ENCODE data around the gene ELOVL5. TPM values are rescaled to one million over a fixed set of nuclear protein-coding genes. Genes with fewer than 3 reads are reported as not detected.
"Not testable (repeated sequence)": the region's sequence is repeated elsewhere in the genome, so short reads cannot be mapped to it uniquely, and the experiment has no call there.

The ELOVL5 gene
- total RNA-seq, 2 experiments from 2014 or later, result 98.1 to 106 TPM

DNA sequence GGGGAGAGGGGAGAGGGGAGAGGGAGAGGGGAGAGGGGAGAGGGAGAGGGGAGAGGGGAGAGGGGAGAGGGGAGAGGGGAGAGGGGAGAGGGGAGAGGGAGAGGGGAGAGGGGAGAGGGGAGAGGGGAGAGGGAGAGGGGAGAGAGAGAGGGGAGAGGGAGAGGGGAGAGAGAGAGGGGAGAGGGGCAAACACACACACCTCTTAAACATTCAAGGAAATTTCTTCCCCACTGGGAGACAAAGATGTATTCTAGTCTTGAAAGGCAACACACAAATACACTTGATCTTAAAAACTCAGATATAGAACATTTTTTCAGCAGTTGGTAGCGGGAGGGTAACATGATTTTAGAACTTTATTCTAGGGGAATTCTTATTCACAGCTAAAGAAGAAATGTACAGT lies 42.5 kb downstream of the ELOVL5 start:
- Mint-ChIP-seq H3K4me1 (peaks cover 84% of the 10 kb centered on the region), H3K36me3 (ENCODE audit: low read depth) (peaks cover 16% of the 10 kb centered on the region), H3K27ac (peak overlapping the region; percentile 79)
- H3K27me3 Mint-ChIP-seq; H3K9me3 Mint-ChIP-seq (ENCODE audit: low read depth); DNase-seq; POLR2A ChIA-PET; ATAC-seq; H3K4me3 Mint-ChIP-seq: not testable (repeated sequence)
- CTCF ChIA-PET, result interaction anchor here (1.1 kb wide), 1 partner anchor 30 kb away, joined by 3 read pairs; no protein-coding TSS in a partner anchor
- intact Hi-C loops (cut with DNase I, micrococcal nuclease), result loop anchor here (2.0 to 10.0 kb wide), 8 partner anchors 17 to 911 kb away; partner anchors contain the start of gene LRRC1 (in 1 of the 2)

DNA sequence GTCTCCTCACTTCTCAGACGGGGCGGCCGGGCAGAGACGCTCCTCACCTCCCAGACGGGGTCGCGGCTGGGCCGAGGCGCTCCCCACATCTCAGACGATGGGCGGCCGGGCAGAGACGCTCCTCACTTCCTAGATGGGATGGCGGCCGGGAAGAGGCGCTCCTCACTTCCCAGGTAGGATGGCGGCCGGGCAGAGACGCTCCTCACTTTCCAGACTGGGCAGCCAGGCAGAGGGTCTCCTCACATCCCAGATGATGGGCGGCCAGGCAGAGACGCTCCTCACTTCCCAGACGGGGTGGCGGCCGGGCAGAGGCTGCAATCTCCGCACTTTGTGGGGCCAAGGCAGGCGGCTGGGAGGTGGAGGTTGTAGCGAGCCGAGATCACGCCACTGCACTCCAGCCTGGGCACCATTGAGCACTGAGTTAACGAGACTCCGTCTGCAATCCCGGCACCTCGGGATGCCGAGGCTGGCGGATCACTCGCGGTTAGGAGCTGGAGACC lies 43.2 kb downstream of the ELOVL5 start:
- H3K4me3 Mint-ChIP-seq; DNase-seq; POLR2A ChIA-PET; H3K27me3 Mint-ChIP-seq; H3K9me3 Mint-ChIP-seq (ENCODE audit: low read depth); H3K27ac Mint-ChIP-seq; CTCF ChIA-PET; ATAC-seq: not testable (repeated sequence)
- peaks cover 10% of the 10 kb centered on the region for H3K36me3 Mint-ChIP-seq (ENCODE audit: low read depth)
- H3K4me1 Mint-ChIP-seq, result peaks cover 84% of the 10 kb centered on the region
- intact Hi-C loops (cut with DNase I, micrococcal nuclease), result loop anchor here (2.0 to 10.0 kb wide), 8 partner anchors 17 to 911 kb away; partner anchors contain the start of gene LRRC1 (in 1 of the 2)

DNA sequence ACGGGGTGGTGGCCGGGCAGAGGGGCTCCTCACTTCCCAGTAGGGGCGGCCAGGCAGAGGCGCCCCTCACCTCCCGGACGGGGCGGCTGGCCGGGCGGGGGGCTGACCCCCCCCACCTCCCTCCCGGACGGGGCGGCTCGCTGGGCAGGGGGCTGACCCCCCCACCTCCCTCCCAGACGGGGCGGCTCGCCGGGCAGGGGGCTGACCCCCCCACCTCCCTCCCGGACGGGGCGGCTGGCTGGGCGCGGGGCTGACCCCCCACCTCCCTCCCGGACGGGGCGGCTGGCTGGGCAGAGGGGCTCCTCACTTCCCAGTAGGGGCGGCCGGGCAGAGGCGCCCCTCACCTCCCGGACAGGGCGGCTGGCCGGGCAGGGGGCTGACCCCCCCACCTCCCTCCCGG lies 43.8 kb downstream of the ELOVL5 start:
- CTCF ChIA-PET; DNase-seq; H3K9me3 Mint-ChIP-seq (ENCODE audit: low read depth); ATAC-seq; H3K27me3 Mint-ChIP-seq; H3K4me3 Mint-ChIP-seq; POLR2A ChIA-PET; H3K36me3 Mint-ChIP-seq (ENCODE audit: low read depth); H3K27ac Mint-ChIP-seq: not testable (repeated sequence)
- intact Hi-C loops (cut with DNase I, micrococcal nuclease), result loop anchor here (5.0 to 10.0 kb wide), 4 partner anchors 32 to 910 kb away; partner anchors contain the start of gene LRRC1 (in 1 of the 2)
- peaks cover 84% of the 10 kb centered on the region for H3K4me1 Mint-ChIP-seq

DNA sequence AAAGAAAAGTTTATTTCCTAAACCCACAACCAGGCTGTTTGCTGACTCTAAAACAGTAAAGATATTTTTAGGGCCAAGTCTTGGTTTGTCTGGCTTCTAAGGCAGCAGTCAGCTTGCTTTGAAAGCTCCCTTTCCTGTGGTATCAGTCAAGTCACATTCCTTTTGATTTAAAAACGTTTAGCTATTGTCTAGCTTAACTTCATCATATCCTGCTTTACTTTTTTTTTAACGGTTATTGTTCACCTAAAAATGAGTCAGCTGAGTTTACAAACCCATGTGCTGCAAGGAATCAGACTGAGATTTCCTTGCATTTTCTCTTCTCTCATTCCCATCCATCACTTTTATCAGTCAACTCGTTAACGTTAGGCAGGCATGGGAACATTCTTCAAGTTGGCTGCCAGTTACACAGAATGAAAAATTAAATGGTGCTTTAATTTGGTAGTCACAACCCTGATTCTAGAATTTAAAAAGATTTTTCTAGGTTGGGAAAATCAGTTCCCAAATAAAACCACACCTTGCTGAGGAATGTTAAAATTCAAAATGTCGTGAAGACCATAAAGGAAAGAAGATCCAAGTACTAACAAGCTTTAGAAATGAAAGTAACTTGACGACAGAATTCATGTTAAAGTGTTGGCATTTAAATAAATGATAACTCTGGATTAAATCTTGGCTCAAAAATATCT lies 45.9 kb downstream of the ELOVL5 start:
- Mint-ChIP-seq H3K27me3 (no peaks in the 10 kb centered on the region), H3K36me3 (ENCODE audit: low read depth) (peaks cover 10% of the 10 kb centered on the region), H3K9me3 (ENCODE audit: low read depth) (no peaks in the 10 kb centered on the region), H3K4me3 (peak overlapping the region; percentile 57), H3K4me1 (peaks cover 81% of the 10 kb centered on the region), H3K27ac (peak overlapping the region; percentile 82)
- CTCF ChIA-PET, result interaction anchor here (0.7 to 2.5 kb wide), 14 partner anchors 8 to 241 kb away, joined by 3 to 9 read pairs (median 4); no protein-coding TSS in a partner anchor
- intact Hi-C loops (cut with DNase I, micrococcal nuclease), result loop anchor here (1.0 to 10.0 kb wide), 5 partner anchors 32 to 908 kb away; partner anchors contain the start of gene LRRC1 (in 1 of the 2)
- DNase-seq (no peak), ATAC-seq (peak; percentile 31)
- POLR2A ChIA-PET, result interaction anchor here (0.6 to 0.7 kb wide), 5 partner anchors 8 to 96 kb away, joined by 3 to 5 read pairs (median 3); no protein-coding TSS in a partner anchor

DNA sequence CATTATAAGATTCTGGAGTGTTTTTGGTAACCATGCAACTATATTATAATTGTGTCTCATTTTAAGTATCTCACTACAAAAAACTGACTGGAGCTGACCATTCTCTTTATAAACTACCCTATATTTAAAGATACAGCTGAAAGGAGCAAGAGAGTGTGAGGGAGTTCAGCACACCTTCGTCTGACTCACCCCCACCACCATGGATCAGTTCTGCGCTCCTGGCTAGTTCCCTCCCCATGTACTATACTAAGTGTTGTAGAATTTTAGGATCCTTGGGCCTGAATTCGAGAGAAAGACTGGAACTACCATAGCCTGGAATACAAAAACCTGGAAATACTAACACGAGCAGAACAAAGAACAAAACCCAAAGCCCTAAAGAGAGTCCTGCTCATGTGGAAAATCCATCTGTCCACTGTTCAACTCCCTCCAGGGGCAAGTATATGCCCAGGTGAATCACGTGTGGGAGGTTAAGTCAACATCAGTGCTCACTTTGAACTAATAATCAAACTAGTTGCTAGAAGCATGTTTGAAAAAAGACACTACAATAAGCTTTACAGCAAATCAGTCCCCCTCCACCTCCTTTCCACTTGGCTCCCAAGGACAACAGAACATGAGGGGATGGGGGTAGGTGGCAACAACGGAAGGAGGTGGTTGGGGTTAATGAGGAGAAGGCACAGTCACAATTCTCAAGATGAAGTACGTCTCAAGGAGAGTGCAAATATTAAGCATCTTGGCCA lies 46.8 kb downstream of the ELOVL5 start:
- DNase-seq, result no peak
- H3K4me3 Mint-ChIP-seq, result peak overlapping the region; percentile 38
- POLR2A ChIA-PET, result interaction anchor here (0.6 to 0.7 kb wide), 5 partner anchors 8 to 97 kb away, joined by 3 to 5 read pairs (median 3); no protein-coding TSS in a partner anchor

DNA sequence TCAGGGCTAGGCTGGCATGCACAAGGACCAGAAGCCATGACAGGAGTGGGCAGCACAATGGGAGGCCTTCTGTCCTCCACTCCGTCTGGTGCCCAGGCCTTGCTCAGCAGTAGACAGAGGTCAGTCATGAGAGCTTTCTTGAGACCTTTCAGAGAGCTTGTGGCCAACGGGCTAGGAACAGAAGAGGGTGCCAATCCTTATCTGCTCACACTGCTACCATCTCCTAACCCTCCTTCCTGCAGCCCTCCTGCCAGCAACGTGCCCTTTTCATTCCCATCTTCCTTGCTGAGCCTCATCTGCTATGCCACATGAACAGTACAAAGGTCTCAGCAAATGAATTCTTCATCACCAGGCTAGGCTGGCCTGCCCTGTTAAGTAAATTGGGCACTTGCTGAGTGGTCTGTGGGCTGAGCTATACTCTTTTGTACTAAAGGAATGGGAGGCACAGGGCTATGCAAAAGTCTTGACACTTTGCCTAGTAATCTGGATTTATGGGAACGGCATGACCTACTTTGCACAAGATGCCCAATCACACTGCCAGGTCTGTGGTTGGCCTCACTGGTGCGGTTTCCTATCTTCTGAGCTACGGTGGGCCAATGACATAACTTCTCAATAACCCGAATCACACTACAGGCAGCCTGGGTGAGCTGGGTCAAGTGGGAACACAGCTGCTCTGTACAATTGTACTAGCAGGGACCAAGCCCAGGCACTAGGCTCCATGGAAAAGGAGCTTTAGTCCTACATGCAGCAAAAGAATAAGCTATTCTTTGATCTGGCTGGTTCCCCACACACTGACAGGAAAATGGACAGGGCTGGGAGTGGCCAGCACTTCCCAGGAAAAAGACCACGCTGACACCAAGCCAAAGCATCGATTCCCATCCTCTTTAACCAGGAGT lies 47.8 kb downstream of the ELOVL5 start:
- ChIA-PET POLR2A (no interaction called here), CTCF (interaction anchor here (0.5 to 2.5 kb wide), 9 partner anchors 10 to 192 kb away, joined by 3 to 6 read pairs (median 3); no protein-coding TSS in a partner anchor)
- Mint-ChIP-seq H3K27me3 (no peaks in the 10 kb centered on the region), H3K36me3 (ENCODE audit: low read depth) (peaks cover 6% of the 10 kb centered on the region), H3K9me3 (ENCODE audit: low read depth) (no peaks in the 10 kb centered on the region), H3K27ac (peak overlapping the region; percentile 58), H3K4me1 (peaks cover 76% of the 10 kb centered on the region), H3K4me3 (no peak overlapping the region)
- ATAC-seq (peak; percentile 22), DNase-seq (peak; percentile 41)
- intact Hi-C loops (cut with DNase I, micrococcal nuclease), result loop anchor here (5.0 to 10.0 kb wide), 3 partner anchors 36 to 906 kb away; partner anchors contain the start of gene LRRC1 (in 1 of the 2)

More for the DNA sequence above, 46.8 kb downstream of the ELOVL5 start:
- Mint-ChIP-seq H3K4me1 (peaks cover 77% of the 10 kb centered on the region), H3K9me3 (ENCODE audit: low read depth) (no peaks in the 10 kb centered on the region), H3K27ac (peak overlapping the region; percentile 85), H3K27me3 (no peaks in the 10 kb centered on the region), H3K36me3 (ENCODE audit: low read depth) (peaks cover 10% of the 10 kb centered on the region)
- CTCF ChIA-PET, result interaction anchor here (0.7 to 2.5 kb wide), 13 partner anchors 9 to 242 kb away, joined by 3 to 6 read pairs (median 4); no protein-coding TSS in a partner anchor
- no peak for ATAC-seq
- intact Hi-C loops (cut with DNase I, micrococcal nuclease), result loop anchor here (1.0 to 10.0 kb wide), 5 partner anchors 33 to 907 kb away; partner anchors contain the start of gene LRRC1 (in 1 of the 2)

DNA sequence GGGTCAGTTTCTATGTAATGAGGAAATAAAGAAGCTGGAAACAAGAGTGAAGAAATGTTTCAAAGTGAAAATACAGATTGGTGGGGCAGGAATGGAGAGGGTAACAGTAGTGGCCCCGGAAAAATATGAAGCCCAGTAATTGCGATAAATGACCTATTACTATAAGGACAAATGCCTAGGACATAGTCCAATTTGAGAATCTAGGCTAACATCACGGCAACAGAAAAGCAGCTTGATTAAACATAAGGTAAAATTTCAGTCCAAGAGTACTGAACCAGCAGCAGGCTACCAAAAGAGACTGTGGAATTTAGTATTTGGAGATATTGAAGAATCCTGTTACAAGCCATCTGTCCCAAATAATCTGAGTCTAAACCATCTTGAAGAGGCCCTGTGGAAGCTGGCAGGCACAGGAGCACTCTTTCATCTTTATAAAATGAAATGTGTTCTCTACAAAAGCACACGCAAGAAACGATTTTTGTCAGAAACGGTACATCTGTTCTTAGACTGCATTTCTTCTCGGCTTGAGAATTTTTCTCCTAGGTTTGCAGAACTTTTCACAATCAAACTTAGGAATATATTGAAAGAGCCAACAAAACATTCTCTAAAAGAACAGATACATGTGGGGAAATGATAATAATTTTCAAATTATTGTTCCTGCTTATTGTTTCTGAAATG lies 49.3 kb downstream of the ELOVL5 start:
- ChIA-PET POLR2A (no interaction called here), CTCF (no interaction called here)
- DNase-seq (no peak), ATAC-seq (no peak)
- H3K4me1 Mint-ChIP-seq, result peaks cover 87% of the 10 kb centered on the region
- no peak overlapping the region for H3K4me3 Mint-ChIP-seq
- H3K9me3 Mint-ChIP-seq (ENCODE audit: low read depth), result no peaks in the 10 kb centered on the region
- H3K36me3 Mint-ChIP-seq (ENCODE audit: low read depth), result peaks cover 9% of the 10 kb centered on the region
- H3K27ac Mint-ChIP-seq, result peak overlapping the region; percentile 66
- intact Hi-C loops (cut with DNase I, micrococcal nuclease), result loop anchor here (5.0 to 10.0 kb wide), 3 partner anchors 38 to 905 kb away; partner anchors contain the start of gene LRRC1 (in 1 of the 2)
- no peaks in the 10 kb centered on the region for H3K27me3 Mint-ChIP-seq

DNA sequence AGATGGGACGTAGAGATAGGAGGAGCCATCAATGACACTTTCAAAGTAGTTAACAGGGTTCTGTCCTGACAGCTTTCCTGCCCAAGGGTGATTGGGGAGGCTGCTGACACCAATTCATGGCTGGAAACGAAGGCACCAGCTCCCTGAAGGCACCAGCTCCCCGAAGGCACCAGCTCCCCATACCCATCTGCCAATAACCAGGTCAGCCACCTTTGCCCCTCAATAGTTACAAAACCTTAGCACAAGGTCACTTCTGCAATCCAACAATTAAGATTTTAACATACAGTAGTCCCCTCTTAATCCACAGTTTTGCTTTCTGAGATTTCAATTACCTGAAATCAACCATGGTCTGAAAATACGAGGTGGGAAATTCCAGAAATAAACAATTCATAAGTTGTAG lies 51.7 kb downstream of the ELOVL5 start:
- H3K9me3 Mint-ChIP-seq (ENCODE audit: low read depth), result no peaks in the 10 kb centered on the region
- ATAC-seq (no peak), DNase-seq (no peak)
- H3K27me3 Mint-ChIP-seq, result no peaks in the 10 kb centered on the region
- ChIA-PET POLR2A (no interaction called here), CTCF (interaction anchor here (0.7 kb wide), 2 partner anchors 25 to 130 kb away, joined by 3 read pairs; no protein-coding TSS in a partner anchor)
- H3K27ac Mint-ChIP-seq, result no peak overlapping the region
- H3K36me3 Mint-ChIP-seq (ENCODE audit: low read depth), result peaks cover 16% of the 10 kb centered on the region
- H3K4me3 Mint-ChIP-seq, result no peak overlapping the region
- intact Hi-C loops (cut with DNase I, micrococcal nuclease), result no loop called here
- peaks cover 83% of the 10 kb centered on the region for H3K4me1 Mint-ChIP-seq

DNA sequence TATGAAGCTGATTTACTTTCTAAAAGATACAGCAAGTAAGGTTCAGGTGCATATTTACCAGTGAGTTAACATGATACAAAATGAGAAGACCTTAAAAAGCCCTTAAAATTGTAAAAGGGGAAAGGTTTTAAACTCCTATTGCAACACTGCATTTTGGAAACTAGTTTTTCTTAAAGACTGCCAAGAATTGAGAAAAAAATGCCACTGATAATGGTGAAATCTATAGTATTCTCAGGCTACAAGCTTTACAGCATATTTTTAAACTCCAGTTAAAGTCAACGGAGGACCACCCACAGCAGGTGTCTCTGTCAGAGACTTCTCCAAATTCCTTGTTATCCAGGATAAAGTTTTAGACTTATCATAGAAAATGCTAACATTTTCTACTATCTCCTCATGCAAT lies 53.6 kb downstream of the ELOVL5 start:
- Mint-ChIP-seq H3K4me1 (peaks cover 81% of the 10 kb centered on the region), H3K9me3 (ENCODE audit: low read depth) (no peaks in the 10 kb centered on the region), H3K36me3 (ENCODE audit: low read depth) (peaks cover 24% of the 10 kb centered on the region), H3K27ac (peak overlapping the region; percentile 38), H3K27me3 (no peaks in the 10 kb centered on the region), H3K4me3 (no peak overlapping the region)
- ChIA-PET POLR2A (no interaction called here), CTCF (no interaction called here)
- DNase-seq, result no peak
- intact Hi-C loops (cut with DNase I, micrococcal nuclease), result no loop called here
- no peak for ATAC-seq

DNA sequence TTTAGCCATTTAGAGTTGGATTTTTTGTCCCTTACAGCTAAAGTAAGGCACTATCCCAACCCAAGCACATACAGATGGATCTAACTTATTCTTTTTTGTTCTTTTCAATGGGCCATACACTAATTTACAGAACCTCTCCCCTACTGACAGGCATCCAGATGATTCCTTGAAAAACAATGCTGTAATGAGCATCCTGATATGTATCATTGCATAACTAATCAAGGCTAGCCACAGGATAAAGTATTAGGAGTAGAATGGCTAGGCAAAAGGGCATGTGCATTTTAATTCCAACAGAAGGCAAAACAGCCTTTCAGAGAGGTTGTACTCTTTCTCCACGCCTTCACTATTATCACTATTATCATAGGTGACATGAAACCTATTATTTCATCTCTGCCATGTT lies 54.1 kb downstream of the ELOVL5 start:
- Mint-ChIP-seq H3K4me1 (peaks cover 79% of the 10 kb centered on the region), H3K9me3 (ENCODE audit: low read depth) (no peaks in the 10 kb centered on the region), H3K27me3 (no peaks in the 10 kb centered on the region), H3K27ac (peak overlapping the region; percentile 38), H3K4me3 (no peak overlapping the region), H3K36me3 (ENCODE audit: low read depth) (peaks cover 28% of the 10 kb centered on the region)
- ChIA-PET POLR2A (interaction anchor here (0.6 kb wide), 1 partner anchor 8 kb away, joined by 3 read pairs; no protein-coding TSS in a partner anchor), CTCF (interaction anchor here (0.6 to 2.0 kb wide), 6 partner anchors 8 to 208 kb away, joined by 3 to 9 read pairs (median 3); no protein-coding TSS in a partner anchor)
- intact Hi-C loops (cut with DNase I, micrococcal nuclease), result loop anchor here in 1 of 2 experiments (5.0 kb wide), 2 partner anchors 107 to 118 kb away; no protein-coding TSS in a partner anchor
- ATAC-seq (no peak), DNase-seq (no peak)
